MM.1S (cell line): Measurements from ENCODE around the gene MNAT1.

Source experiments
- EZH2 ChIP-seq: fragments of 300-600 bp; sonication (generic); optimal IDR thresholded peaks from 2 replicates; pipeline ENCODE3; 2017; ENCODE audit warnings: low read depth, mild to moderate bottlenecking, antibody characterized with exemption, low read length, mixed read lengths
- EZH2phosphoT487 ChIP-seq: fragments of 300-600 bp; sonication (generic); IDR thresholded peaks from 2 replicates; pipeline ENCODE4 v1.6.1; 2018; ENCODE audit warnings: antibody characterized with exemption, low read length
- TF ChIP-seq, protein P1 (sequence below): fragments of 300-600 bp; sonication (generic); IDR thresholded peaks from 2 replicates; pipeline ENCODE4 v1.5.1; 2016; ENCODE audit warnings: antibody characterized with exemption, low read length, mixed read lengths

DNA sequence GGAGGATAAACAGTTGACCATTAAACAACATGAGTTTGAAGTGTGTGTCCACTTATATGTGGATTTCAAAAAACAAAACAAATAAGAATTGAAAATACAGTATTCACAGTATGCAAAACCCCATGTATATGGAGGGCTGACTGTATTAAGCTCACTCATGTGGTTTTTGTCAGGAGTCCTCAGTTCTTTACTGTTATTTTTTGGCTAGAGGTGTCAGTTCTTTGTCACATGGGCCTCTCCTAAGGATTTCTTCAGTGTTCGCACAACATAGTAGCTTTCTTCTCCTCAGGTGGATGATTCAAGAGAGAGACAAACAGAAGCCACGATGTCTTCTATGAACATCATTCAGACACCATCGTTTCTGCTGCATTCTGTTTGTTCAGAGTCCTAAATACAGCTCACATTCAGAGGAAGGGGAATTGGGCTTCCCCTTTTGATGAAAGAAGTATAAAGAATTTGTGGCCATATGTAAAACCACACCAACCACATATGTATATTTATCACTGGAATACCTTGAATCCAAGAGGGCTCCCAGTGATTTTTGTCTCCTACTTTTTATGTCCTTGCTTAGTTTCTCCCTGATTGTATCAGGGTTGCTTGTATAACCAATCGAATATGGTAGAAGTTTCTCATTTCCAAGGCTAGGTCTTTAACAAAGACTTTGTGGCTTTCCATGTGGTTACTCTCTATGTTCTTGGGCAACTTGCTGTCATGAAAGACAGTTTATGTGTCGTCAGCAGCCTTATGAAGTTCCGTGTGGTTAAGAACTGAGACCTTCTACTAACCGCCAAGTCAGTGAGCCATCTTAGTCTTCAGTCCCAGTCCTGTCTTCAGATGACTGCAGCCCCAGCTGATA lies 18.9 kb downstream of the MNAT1 start:
- TF ChIP-seq, protein P1, sequence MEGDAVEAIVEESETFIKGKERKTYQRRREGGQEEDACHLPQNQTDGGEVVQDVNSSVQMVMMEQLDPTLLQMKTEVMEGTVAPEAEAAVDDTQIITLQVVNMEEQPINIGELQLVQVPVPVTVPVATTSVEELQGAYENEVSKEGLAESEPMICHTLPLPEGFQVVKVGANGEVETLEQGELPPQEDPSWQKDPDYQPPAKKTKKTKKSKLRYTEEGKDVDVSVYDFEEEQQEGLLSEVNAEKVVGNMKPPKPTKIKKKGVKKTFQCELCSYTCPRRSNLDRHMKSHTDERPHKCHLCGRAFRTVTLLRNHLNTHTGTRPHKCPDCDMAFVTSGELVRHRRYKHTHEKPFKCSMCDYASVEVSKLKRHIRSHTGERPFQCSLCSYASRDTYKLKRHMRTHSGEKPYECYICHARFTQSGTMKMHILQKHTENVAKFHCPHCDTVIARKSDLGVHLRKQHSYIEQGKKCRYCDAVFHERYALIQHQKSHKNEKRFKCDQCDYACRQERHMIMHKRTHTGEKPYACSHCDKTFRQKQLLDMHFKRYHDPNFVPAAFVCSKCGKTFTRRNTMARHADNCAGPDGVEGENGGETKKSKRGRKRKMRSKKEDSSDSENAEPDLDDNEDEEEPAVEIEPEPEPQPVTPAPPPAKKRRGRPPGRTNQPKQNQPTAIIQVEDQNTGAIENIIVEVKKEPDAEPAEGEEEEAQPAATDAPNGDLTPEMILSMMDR = no peak
- TF ChIP-seq EZH2 = no peak
- no peak for TF ChIP-seq EZH2phosphoT487
